Measurements from ENCODE around the gene PMS2. TPM values are rescaled to one million over a fixed set of nuclear protein-coding genes. Genes with fewer than 3 reads are reported as not detected.
A peak's percentile ranks its signal among the peaks of the same experiment; 100 is the strongest.
"Not testable (repeated sequence)": the region's sequence is repeated elsewhere in the genome, so short reads cannot be mapped to it uniquely, and the experiment has no call there.

PMS2 gene, protein sequence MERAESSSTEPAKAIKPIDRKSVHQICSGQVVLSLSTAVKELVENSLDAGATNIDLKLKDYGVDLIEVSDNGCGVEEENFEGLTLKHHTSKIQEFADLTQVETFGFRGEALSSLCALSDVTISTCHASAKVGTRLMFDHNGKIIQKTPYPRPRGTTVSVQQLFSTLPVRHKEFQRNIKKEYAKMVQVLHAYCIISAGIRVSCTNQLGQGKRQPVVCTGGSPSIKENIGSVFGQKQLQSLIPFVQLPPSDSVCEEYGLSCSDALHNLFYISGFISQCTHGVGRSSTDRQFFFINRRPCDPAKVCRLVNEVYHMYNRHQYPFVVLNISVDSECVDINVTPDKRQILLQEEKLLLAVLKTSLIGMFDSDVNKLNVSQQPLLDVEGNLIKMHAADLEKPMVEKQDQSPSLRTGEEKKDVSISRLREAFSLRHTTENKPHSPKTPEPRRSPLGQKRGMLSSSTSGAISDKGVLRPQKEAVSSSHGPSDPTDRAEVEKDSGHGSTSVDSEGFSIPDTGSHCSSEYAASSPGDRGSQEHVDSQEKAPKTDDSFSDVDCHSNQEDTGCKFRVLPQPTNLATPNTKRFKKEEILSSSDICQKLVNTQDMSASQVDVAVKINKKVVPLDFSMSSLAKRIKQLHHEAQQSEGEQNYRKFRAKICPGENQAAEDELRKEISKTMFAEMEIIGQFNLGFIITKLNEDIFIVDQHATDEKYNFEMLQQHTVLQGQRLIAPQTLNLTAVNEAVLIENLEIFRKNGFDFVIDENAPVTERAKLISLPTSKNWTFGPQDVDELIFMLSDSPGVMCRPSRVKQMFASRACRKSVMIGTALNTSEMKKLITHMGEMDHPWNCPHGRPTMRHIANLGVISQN
- polyA plus RNA-seq (ENCODE audit: insufficient read length), result 10.6 TPM

- DNase-seq, result peak; percentile 98
These were observed at the start of gene PMS2, which contains the start of gene AIMP2 for GRCh38 chr7:6008668-6009611. TSS of gene PMS2 (minus strand) at chr7:6009049. CDS start at chr7:6009019, 30 bp downstream. TSS of gene AIMP2 (plus strand) at chr7:6009272. CDS start at chr7:6009364, 92 bp downstream.

DNA sequence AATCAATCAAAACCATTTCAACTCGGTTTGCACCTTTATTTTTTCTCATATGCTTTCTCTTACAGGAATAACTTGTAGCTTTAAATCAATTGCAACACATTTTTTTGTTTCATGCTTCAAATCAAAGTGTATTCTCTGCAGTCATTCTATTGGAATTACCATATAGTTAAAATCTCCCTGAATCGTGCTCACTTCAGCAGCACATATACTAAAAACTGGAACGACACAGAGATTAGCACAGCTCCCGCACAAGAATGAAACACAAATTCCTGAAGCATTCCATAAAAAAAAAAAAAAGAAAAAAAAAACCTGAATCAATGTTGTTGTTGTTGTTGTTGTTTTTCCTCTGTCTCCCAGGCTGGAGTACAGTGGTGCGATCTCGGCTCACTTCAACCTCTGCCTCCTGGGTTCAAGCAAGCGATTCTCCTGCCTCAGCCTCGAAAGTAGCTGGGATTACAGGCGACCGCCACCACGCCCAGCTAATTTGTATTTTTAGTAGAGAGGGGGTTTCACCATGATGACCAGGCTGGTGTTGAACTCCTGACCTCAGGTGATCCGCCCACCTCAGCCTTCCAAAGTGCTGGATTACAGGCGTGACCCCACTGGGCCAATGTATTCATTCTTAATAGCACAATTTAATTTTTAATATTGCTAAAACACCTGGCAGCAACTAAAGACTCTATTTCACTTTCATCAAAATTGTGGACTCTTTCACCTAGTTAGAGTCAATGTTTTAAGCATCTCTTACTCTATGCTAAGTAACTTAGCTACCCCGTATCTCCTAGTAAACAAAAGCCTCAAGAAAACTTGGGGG lies 48.7 kb upstream of the PMS2 start:
- no peak for DNase-seq

DNA sequence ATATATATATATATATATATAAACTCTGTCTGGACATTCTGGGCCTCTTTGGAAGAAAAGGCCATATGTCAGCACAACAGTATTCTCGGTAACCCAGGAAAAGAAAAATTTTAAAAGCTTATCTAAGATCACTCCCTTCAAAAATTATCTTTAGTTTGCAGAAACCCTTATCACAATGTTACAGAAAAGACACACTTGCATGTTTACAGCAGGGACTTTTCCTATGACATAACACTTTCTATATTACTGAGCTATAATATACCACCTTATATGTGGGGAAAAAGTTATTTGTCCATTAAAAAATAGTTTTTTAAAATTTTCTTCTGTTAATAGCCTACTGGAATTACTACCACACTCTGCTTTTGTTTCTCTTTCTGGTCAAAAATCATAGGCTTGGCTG lies 47.8 kb upstream of the PMS2 start:
- no peak for DNase-seq

DNA sequence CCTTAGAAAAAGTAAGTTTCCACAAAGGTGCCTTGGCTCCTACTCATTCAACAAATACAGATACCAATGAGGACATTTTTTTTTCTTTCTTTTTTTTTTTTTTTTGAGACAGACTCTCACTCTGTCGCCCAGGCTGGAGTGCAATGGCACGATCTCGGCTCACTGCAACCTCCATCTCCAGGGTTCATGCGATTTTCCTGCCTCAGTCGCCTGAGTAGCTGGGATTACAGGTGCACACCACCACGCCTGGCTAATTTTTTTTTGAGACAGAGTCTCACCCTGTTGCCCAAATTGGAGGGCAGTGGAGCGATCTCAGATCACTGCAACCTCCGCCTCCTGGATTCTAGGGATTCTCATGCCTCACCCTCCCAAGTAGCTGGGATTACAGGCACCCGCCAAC lies 42.3 kb upstream of the PMS2 start:
- DNase-seq, result not testable (repeated sequence)

- DNase-seq, result no peak
These were observed 40.9 kb upstream of the PMS2 start for GRCh38 chr7:6049780-6050179.

GRCh38 chr7:6035686-6036085 lies 26.8 kb upstream of the PMS2 start:
- no peak for DNase-seq

- DNase-seq, result no peak
These were observed 26.3 kb upstream of the PMS2 start for GRCh38 chr7:6035165-6035564.

- no peak for DNase-seq
These were observed 23.8 kb upstream of the PMS2 start for GRCh38 chr7:6032641-6033040.

DNA sequence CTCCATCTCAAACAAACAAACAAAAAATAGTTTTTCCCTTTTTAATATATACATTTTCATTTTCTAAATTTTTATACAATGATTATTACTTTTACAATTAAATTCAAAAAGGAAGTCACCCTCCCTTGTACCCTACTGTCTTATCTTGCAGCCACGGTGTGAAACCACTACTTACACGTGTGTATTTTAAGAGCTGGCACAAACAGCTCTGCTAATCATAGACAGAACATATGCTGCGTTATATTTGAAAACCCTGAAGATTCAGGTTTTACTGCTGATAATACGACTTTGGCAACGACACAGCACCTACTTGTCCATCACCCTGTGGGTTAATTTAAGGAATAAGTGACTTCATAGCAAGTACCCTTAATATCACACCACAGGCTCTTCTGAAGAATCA lies 23.3 kb upstream of the PMS2 start:
- DNase-seq, result no peak

- DNase-seq, result no peak
These were observed 22.7 kb upstream of the PMS2 start for GRCh38 chr7:6031567-6031966.

GRCh38 chr7:6030988-6031387 lies 22.1 kb upstream of the PMS2 start, which contains the start of gene ANKRD61:
TSS of gene ANKRD61 (plus strand) at chr7:6031376. CDS start at chr7:6031376, 0 bp downstream.
- DNase-seq, result no peak

GRCh38 chr7:6028563-6028962 lies 19.7 kb upstream of the PMS2 start:
- DNase-seq, result no peak

GRCh38 chr7:6027806-6028365 lies 19.0 kb upstream of the PMS2 start:
- DNase-seq, result no peak

GRCh38 chr7:6026820-6027311 lies 18.0 kb upstream of the PMS2 start:
- no peak for DNase-seq

DNA sequence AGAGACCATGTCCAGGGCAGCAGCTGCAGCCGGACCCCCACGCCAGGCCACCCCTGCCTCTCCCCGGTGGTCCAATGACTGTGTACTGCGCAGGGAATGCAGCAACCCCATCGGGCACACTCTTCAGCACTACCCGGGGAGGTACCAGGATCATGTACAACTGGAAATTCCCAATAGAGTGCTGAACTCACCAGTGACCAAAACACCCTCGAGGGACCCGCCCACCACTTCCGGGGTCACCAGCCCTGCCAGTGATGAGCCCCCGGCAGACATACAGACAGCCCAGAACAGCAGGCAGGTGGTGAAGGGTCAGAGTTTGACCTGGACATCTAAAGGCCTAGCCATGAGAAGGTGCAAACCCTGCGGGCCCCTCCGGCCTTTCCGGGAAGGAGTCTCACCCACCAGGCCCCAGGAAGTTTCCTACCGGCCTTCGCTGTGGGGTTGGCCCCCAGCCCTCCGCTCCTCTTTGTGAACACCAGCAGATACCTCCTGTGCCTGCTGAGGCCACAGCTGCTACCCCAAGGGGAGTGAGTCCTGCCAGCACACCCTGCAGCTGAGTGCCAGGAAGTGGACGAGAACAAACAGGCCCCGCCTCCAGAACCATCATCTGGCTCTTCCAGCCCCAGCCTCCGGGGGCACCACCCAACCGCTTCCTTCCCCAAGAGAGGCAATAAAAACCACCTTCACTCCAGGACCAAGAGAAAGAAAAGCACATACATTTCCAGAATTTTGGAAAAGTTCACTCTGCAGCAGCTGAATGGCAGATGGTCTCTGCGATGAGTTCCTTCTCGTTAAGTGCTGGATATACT lies 17.4 kb upstream of the PMS2 start:
- no peak for DNase-seq

GRCh38 chr7:6023974-6024435 lies 15.2 kb upstream of the PMS2 start:
- DNase-seq, result no peak

DNA sequence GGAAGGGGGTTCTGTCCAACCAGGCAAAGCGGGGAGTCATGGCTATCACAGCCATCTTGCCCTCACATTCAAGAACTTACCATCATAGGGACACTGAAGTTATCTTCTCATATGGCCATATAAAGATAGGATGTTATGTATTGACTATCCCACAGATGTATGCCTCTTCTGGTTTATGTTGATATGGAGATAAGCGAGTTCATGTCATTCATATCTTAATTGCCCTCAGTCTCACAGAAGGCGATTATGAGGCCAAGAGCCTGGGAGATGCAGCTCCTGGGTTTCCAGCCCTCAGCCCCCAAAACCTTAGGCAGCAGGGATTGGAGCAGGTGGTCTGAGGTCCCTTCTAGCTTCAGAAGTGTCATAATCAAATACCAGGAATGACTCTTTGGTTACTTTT lies 13.9 kb upstream of the PMS2 start:
- DNase-seq, result no peak

DNA sequence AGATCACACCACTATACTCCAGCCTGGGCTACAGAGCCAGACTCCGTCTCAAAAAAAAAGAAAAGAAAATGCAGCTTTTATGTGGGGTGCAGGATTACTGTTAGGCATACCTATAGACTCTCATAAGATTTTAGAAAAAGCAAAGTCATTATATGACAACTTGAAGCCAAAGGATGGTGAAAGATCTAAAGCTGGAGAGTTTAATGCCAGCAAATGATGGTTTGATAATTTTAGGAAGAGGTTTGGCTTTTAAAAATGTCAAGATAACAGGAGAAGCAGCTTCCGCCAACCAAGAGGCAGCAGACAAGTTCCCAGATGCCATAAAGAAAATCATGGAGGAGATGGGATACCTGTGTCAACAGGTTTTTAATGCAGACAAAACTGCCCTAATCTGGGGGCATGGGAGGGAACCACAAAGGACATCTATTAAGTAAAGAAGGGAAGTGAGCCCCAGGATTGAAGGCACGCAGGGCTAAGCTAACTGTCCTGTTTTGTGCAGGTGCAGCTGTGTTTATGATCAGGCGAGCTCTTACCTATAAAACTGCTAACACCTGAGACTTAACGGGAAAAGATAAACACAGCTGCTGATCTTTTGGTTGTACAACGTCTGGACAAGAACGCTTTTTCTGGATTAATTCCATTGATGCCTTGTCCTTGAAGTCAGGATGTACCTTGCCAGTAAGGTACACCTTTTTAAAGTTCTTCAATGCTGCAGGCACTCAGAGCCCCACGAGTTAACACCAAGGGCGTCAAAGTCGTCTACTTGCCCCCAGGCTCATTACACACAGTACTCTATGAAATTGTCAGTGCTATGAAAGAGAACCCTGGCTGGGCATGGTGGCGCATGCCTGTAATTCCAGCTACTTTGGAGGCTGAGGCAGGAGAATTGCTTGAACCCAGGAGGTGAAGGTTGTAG lies 11.8 kb upstream of the PMS2 start:
- DNase-seq, result no peak

GRCh38 chr7:6016653-6016966 lies 7.8 kb upstream of the PMS2 start:
- no peak for DNase-seq

Measured in hindlimb muscle (tissue), 1 donor.